Measurements from ENCODE around the gene MACROD1.

MACROD1 gene

DNA sequence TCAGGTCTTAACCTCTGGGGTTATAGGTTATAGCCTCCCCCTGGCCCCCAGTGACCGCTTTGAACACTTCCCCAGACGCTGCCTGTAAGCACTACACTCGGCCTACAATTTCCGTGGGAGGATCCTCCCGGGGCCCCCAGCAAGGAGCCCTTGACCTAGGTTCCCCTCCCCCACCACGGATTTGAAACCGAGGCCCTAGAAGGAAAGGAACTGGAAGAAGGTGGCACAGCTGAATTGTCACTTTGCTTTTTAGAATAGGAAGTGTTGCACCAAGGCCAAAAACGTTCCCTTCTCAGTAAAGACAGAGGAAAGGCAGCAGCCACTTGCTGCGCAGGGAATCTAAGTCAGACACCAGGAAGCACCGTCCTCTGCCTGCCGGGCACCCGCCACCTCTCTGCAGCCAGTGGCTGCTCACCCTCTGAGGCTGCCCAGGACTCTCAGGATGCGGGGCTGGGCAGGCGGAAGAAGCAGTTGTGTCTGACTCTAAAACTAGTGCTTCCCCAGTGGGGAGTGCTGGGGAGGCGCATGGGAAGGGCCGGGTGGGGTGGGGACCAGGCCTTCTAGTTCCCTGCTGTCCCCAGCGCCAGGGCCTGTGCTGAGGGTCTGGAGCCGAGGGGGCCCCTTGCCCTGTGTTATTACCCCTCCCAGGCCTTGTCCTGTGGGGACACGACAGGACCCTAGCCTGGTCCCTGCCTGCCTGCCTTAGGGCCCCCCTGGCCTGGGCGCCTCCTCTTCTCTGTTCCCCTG is 138.1 kb downstream of the MACROD1 start:
- Histone ChIP-seq H3K79me2 (no peaks in the 10 kb centered on the region), H3K4me1 (no peaks in the 10 kb centered on the region), H3K9me3 (ENCODE audit: control insufficient read depth, low read length) (no peaks in the 10 kb centered on the region), H2AFZ (no peak overlapping the region), H3K4me3 (ENCODE audit: low read depth, low read length) (no peak overlapping the region), H3K4me2 (ENCODE audit: low read length) (no peak overlapping the region), H3K36me3 (ENCODE audit: control insufficient read depth, insufficient read depth, low read length) (no peaks in the 10 kb centered on the region), H3K9ac (no peak overlapping the region), H3K27ac (no peak overlapping the region), H3K27me3 (ENCODE audit: control insufficient read depth, insufficient read depth, low read length) (no peaks in the 10 kb centered on the region)
- TF ChIP-seq, protein P1, sequence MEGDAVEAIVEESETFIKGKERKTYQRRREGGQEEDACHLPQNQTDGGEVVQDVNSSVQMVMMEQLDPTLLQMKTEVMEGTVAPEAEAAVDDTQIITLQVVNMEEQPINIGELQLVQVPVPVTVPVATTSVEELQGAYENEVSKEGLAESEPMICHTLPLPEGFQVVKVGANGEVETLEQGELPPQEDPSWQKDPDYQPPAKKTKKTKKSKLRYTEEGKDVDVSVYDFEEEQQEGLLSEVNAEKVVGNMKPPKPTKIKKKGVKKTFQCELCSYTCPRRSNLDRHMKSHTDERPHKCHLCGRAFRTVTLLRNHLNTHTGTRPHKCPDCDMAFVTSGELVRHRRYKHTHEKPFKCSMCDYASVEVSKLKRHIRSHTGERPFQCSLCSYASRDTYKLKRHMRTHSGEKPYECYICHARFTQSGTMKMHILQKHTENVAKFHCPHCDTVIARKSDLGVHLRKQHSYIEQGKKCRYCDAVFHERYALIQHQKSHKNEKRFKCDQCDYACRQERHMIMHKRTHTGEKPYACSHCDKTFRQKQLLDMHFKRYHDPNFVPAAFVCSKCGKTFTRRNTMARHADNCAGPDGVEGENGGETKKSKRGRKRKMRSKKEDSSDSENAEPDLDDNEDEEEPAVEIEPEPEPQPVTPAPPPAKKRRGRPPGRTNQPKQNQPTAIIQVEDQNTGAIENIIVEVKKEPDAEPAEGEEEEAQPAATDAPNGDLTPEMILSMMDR (IDR thresholded peaks at IDR 0.05) = no peak

DNA sequence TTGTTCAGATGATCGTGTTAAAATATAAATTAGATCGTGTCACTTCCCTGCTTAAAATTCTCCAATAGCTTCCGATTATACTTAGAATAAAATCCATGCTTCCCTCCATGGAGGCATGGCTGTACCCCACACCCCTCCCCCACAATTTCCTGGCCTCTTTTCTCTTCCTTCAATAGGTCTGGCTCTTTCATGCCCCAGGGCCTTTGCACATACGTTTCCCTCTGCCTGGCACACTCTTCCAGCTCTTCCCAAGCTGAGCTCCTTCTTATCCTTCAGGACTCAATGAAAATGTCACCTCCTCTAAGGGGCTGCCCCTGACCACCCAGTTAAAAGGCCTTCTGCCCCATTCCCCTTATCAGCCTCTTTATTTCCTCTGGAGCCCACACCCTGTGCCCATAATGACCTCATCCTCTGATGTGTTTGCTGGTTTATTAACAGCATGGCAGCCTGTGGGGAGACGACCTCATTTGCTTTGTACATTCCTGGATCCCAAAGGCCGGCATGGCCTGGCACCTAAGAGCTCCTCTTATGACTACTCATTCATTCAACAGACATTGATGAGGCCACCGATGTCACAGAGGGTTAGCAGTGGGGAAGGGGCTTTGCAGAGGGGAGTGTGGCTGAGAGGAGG is 139.2 kb downstream of the MACROD1 start:
- H3K4me1 ChIP-seq = no peaks in the 10 kb centered on the region
- H3K27me3 ChIP-seq (ENCODE audit: control insufficient read depth, insufficient read depth, low read length) = no peaks in the 10 kb centered on the region
- H3K79me2 ChIP-seq = no peaks in the 10 kb centered on the region
- no peaks in the 10 kb centered on the region for H3K36me3 ChIP-seq (ENCODE audit: control insufficient read depth, insufficient read depth, low read length)
- H3K9ac ChIP-seq = no peak overlapping the region
- no peaks in the 10 kb centered on the region for H3K9me3 ChIP-seq (ENCODE audit: control insufficient read depth, low read length)
- TF ChIP-seq, protein P1 (IDR thresholded peaks at IDR 0.05) = no peak
- no peak overlapping the region for H3K27ac ChIP-seq
- no peak overlapping the region for H3K4me3 ChIP-seq (ENCODE audit: low read depth, low read length)
- no peak overlapping the region for H3K4me2 ChIP-seq (ENCODE audit: low read length)
- H2AFZ ChIP-seq = no peak overlapping the region

DNA sequence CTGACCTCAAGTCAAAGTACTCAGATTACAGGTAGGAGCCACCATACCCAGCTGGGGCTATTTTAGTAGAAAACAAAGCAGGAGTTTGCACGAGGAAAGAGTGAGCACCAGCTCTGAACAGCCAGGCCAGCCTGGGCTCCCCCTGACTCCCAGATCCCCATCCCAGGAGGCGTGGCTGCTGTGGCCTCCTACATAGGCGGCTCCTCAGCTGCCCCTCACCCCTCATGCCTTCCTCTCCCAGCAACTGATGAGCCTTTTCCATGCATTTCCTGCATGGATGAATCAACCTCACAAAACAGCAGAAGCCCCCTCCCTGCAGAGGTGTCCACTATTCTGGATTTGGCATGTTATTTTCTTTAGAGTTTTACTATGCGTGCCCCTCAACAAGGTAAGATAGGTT is 140.7 kb downstream of the MACROD1 start:
- no peak overlapping the region for H2AFZ ChIP-seq
- no peak overlapping the region for H3K27ac ChIP-seq
- no peak overlapping the region for H3K9ac ChIP-seq
- no peak overlapping the region for H3K4me2 ChIP-seq (ENCODE audit: low read length)
- no peaks in the 10 kb centered on the region for H3K36me3 ChIP-seq (ENCODE audit: control insufficient read depth, insufficient read depth, low read length)
- no peaks in the 10 kb centered on the region for H3K79me2 ChIP-seq
- TF ChIP-seq, protein P1 (IDR thresholded peaks at IDR 0.05) = no peak
- H3K27me3 ChIP-seq (ENCODE audit: control insufficient read depth, insufficient read depth, low read length) = no peaks in the 10 kb centered on the region
- H3K4me1 ChIP-seq = no peaks in the 10 kb centered on the region
- H3K4me3 ChIP-seq (ENCODE audit: low read depth, low read length) = no peak overlapping the region
- H3K9me3 ChIP-seq (ENCODE audit: control insufficient read depth, low read length) = no peaks in the 10 kb centered on the region

DNA sequence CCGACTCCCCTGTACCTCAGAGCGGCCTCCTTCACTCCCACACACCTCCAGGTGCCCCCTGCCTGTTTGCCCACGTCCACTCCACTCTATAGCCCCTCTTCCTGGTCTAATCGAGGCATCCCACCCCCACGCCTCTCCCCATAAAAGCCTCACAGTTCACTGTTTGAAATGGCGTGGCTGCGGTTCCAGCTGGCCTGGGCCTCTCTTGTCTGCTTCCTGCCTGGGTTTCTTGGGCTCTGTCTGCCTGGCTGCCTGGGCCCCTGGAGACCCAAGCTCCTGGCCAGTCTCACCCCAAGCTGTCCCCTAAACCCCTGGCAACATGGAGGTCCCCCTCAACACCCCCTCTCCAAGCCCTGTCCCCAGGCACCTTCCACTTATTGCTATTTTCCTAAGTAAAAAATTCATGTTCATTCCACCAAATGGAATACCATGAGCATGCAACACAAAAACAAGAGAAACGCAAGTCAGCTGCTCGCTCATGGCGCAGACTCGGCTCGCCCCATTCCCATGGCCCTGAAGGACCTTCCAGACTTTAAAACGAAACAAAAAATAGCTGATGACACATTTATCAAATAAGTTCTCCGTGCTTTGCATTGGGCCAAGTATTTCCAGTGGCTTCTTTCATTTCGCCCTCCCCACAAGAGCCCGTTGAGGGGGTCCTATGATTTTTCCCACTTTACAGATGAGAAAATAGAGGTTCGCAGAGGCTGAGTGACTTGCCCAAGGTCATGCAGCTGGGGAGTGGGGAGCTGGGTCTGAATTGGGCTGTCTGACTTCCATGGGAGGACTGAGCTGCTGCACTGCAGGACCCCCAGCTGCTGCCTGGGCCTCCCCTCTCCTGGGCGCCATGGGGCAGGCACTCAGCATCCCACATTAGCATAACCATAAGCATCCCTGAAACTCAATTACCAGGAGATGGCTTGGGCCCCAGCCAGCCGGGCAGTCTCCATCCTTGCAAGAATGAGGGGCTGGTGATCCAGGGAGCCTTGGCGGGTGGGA is 141.9 kb downstream of the MACROD1 start:
- no peak overlapping the region for H3K9ac ChIP-seq
- no peaks in the 10 kb centered on the region for H3K27me3 ChIP-seq (ENCODE audit: control insufficient read depth, insufficient read depth, low read length)
- no peak overlapping the region for H3K4me2 ChIP-seq (ENCODE audit: low read length)
- H3K9me3 ChIP-seq (ENCODE audit: control insufficient read depth, low read length) = no peaks in the 10 kb centered on the region
- H3K4me3 ChIP-seq (ENCODE audit: low read depth, low read length) = no peak overlapping the region
- H2AFZ ChIP-seq = no peak overlapping the region
- H3K36me3 ChIP-seq (ENCODE audit: control insufficient read depth, insufficient read depth, low read length) = no peaks in the 10 kb centered on the region
- H3K27ac ChIP-seq = no peak overlapping the region
- H3K4me1 ChIP-seq = no peaks in the 10 kb centered on the region
- no peaks in the 10 kb centered on the region for H3K79me2 ChIP-seq
- TF ChIP-seq, protein P1 (IDR thresholded peaks at IDR 0.05) = no peak
